Hematopoietic multipotent progenitor cell (in vitro differentiated cells): ENCODE results near the gene KLF1. TPM values are rescaled to one million over a fixed set of nuclear protein-coding genes. Genes with fewer than 3 reads are reported as not detected.
A peak's percentile ranks its signal among the peaks of the same experiment; 100 is the strongest.
"Not testable (repeated sequence)": the region's sequence is repeated elsewhere in the genome, so short reads cannot be mapped to it uniquely, and the experiment has no call there.

ENCODE experiments used
- DNase-seq, 3 donors: peaks; one replicate each; pipeline ENCODE4 v3.0.0-alpha.2; 2011 to 2015; ENCODE audit warnings: low read depth in 2 of 3, low spot score in 2 of 3
- total RNA-seq: library from RNA; depleted of rRNA; stranded (reverse); fragments of >200 nt; gene quantifications from one replicate; pipeline ENCODE4 v1.2.3, GENCODE V29; 2012

KLF1 gene
- total RNA-seq, 1 donor, result 71.4 TPM

DNA sequence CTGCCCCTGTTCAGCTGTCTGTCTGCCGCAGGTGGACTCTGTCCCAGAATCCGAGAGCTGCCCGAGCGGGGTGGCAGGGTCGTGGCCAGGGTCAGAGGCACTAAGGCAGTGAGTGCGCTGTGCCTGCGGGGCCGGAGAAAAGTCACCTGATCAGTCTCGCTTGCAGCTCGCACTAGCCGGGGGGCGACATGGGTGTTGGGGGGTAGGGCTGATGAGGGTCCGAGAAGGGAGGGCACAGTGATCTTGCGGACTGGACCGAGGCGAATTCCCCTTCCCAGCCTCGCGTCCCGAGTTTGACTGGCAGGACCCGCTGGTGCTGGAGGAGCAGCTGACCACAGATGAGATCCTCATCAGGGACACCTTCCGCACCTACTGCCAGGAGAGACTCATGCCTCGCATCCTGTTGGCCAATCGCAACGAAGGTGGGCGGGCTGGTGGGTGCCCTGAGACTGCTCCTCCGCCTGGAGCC is 4.6 kb upstream of the KLF1 start:
- DNase-seq, result no peak

DNA sequence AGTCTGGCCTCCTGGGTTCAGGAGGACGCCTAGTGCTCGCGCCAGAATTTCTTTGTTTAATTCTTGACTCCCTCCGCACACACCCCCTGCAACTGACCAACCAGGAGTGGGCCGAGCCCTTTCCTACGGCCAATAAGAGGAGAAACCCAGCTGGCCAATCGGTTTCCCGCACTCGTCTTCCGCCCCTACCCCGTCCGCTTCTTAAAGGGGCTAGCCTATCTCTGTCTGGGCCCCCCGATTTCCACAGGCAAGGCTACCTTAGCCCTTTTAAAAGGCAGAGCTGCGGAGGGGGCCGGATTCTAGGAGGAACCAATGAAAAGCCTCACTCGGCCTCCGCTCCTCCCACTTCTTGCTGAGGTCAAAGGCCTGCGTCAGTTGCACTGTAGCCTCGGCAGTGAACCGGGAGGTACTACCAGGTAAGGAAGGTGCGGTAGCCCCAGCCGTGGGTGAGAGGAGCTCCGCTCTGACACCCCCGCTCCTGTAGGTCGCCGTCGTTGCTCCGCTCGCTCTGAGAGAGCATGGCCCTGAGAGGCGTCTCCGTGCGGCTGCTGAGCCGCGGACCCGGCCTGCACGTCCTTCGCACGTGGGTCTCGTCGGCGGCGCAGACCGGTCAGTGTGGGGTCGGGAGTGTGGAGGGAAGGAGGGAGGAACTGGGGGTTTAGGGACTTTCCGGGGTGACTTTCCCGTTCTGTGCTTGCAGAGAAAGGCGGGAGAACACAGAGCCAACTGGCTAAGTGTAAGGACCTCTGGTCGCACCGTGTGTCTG is 4.0 kb upstream of the KLF1 start, which contains the start of gene GCDH:
Gene GCDH (plus strand): TSS at position 374 of the 766 bp plus-strand sequence. CDS start 145 bp downstream, at position 519.
- DNase-seq, result peak; percentile 88 to 100 (median 98)

DNA sequence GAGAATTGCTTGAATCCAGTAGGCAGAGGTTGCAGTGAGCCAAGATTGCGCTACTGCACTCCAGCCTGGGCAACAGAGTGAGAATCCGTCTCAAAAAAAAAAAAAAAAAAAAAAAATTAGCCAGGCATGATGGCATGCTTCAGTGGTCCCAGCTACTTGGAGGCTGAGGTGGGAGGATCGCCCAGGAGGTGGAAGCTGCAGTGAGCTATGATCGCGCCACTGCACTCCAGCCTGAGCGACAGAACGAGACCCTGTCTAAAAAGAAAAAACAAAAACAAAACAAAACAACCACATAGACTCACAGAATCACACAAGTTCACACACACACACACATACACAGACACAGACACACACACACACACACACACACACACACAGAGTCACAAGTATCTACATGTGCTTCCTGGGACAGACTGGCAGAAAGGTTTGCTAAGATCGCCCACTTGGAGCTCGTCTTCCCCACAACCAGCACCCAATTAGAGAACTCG is 3.3 kb upstream of the KLF1 start:
- not testable (repeated sequence) for DNase-seq

DNA sequence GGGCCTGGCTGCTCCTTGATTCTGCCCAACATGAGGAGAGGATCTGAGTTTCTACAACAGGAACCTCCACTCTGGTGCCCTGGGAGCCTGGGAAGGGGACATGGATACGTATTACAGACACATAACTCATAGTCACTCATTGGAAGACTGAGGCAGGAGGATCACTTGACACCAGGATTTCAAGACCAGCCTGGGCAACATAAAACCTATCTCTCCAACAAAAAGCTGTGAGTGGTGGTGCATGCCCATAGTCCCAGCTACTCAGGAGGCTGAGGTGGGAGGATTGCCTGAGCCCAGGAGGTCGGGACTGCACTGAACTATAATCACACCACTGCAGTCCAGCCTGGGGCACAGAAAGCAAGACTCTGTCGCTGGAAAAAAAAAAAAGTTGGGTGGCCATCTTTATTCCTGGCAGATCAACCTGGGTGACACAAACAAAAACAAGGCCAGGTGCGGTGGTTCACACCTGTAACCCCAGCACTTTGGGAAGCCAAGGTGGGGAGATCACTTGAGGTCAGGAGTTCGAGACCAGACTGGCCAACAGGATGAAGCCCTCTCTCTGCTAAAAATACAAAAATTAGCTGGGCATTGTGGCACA is 1.1 kb upstream of the KLF1 start:
- DNase-seq, result no peak

DNA sequence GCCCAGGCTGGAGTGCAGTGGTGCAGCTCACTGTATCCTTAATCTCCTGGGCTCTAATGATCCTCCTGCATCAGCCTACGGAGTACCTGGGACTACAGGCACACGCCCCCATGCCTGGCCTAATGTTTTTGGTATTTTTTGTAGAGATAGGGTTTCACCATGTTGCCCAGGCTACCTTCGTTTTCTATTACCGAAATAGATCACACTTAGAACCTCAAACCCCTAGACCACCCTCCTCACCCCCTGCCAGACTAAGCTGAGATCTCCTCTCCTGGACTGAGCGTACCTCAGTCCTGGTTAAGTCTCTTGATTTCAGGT is 391 bp downstream of the KLF1 start:
- DNase-seq, result no peak

DNA sequence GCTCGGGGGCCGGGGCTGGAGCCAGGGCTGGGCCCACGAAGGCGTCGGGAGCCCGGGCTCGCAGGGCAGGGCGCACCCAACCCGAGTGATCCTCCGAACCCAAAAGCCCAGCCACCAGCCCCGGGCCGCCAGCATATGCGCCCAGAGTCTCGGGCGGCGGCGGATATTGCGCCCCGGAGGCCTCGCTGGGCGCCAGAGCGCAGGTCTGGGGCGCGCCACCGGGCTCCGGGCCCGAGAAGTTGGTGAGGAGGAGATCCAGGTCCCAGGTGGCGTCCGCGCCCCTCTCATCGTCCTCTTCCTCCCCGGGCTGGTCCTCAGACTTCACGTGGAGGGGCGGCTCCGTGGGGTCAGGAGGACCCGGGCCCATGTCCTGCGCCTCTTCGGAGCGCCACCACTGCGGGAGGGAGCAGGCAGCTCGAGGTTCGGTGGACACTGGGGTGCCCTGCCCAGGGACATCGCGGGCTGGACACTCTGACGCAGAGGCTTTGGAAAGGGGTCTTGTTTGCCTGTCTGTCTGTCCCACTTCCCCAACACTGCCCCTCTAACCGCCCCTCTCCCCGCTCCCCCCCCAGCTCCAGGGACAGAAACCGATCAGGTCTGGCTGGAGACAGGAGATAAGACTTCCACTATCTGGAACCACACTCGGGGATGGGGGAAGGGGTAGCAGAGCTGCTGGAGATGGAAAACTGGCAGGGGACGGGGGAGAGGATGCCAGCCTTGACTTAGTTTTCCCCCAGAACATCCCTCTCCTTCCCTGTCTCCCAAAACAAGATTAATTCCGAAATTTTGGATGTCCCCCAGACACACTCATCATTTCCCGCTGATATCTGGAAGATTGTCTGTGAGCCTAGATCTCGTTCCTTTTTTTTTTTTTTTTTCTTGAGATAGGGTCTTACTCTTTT is 1.0 kb downstream of the KLF1 start:
- peak in 2 of 3 donors; percentile 39 to 61 for DNase-seq

DNA sequence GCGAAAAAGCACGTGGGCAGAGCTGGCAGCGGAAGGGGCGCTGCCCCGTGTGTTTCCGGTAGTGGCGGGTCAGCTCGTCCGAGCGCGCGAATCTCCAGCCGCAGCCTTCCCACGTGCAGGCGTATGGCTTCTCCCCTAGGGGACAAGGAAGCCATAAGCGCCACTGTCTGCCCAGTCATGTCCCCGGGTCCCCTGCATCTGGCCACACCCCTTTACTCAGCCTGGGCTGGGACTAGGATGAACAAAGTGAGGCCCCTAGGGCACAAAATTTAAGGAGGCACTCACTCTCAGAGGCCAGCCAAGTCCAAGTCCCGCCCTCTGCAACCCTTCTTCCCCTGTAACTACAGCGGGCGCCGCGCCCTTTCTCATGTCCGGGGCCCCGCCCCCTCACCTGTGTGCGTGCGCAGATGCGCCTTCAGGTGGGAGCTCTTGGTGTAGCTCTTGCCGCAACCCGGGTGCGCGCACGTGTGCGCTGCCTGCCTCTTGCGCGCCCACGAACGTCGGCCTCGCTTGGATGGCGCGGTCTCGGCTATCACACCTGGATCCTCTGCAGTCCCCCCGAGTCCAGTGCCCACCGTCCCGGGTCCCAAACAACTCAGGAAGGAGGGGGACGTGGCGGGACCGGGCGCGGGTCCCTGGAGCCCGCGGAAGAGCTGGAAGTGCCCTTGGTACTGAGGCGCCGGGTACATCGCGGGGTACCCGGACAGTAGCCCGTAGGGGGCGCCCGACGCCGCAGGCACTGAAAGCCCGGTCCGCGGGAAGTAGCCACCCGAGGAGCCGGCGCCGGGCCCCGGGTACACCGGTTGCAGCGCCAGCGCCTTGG is 1.9 kb downstream of the KLF1 start:
- peak; percentile 76 to 78 (median 78) for DNase-seq

DNA sequence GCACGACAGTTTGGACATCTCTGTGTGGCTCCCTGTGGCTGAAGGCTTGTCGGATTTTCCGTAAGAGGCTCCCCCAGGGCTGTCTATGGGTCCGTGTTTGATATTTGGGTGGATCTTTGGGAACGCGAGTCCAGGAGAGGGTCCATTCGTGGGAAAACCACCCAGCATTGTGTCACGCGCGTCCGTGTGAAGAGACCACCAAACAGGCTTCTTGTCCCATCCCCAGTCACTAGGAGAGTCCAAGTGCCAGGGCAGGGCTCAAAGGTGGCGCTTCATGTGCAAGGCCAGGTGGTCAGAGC is 2.4 kb downstream of the KLF1 start:
- no peak for DNase-seq

DNA sequence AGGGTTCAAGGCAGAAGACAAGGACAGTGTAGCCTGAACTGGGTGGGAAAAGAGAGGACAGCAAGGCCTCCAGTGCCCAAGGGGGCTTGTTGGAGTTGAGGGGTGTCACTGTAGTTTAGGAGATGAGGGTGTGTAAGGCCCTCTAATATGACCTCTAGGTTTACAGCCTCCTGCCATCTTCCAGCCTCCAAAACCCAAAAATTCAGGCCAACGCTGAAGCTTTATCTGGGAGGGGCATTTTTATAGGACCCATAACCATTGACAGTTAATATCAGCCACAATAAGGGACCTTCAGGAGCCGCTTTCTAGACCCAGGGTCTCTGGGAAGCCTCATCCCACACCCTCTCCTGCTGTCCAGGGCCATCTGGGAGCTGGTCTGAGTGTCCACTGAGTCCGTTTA is 2.8 kb downstream of the KLF1 start:
- DNase-seq, result no peak

DNA sequence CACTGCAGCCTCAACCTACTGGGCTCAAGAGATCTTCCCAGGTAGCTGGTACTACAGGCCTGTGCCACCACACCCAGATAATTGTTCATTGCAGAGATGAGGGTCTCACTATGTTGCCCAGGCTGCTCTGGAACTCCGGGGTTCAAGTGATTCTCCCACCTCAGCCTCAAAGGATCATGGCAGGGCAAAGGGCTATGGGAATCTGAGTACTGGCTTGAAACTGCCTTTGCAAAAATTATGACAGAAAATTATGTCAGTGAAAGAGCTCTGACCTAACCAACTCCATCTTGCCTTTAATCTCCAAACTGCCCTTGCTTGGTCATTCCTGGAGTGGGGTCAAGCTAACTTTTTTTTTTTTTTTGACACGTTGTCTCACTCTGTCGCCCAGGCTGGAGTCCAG is 4.4 kb downstream of the KLF1 start:
- no peak for DNase-seq

DNA sequence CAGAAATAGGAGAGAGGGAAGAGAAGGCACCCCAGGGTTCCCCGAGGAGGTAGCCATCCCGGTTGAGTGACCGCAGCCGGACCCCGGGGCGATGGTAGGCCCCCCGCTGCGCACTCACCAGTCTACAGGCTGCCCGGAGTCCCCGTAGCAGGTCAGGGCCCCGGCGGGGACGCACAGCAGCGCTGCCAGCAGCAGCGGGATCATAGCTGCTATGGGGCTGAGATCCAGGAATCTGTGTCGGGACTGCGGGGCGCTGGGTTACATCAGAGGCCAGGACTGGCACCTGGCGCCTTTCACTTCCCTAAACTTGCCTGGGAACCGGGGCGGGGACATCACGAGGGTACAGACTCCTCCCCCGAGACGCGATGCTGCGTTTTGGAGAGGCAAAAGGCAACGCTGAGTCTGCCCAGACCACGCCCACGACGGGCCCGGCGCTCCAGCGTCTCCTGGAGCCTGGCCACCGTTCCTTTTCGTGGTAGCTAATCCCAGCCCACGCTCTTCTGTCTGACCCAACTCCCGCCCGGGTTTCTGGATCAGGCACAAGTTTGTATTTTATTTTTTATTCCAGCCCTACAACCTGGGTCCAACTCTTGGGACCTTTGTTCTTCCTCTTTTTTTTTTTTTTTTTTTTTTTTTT is 5.7 kb downstream of the KLF1 start, which contains the start of gene DNASE2:
Gene DNASE2 (minus strand): TSS at position 278 of the 637 bp plus-strand sequence. CDS start 74 bp downstream, at position 204.
- DNase-seq, result peak; percentile 58 to 97 (median 95)

DNA sequence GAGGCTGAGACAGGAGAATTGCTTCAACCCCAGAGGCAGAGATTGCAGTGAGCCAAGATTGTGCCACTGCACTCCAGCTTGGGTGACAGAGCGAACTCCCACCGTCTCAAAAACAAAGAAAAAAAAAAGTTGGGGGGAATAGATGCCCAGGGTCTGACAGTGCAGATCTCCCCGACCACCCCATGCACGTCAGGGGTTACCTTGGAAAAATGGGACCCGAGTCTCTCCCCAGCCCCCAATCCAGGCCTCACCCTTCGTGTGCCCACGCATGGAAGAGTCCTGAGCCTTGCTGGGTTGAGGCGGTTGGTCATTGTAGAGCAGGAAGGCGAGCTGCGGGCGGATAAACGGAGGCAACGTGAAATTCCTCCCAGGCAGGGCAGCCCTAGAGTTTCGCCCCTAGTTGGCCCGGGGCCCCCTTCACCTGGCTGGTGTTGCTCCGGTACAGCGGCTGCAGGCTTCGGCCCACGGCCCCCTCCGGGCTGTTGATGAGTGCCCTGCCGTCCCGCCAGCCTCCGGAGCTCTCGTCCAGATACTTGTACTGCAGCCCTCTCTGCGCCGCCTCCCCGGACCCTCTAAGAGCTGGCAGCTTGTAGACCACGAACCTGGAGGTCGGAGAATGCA is 6.3 kb downstream of the KLF1 start:
- peak in 1 of 3 donors; percentile 17 for DNase-seq

DNA sequence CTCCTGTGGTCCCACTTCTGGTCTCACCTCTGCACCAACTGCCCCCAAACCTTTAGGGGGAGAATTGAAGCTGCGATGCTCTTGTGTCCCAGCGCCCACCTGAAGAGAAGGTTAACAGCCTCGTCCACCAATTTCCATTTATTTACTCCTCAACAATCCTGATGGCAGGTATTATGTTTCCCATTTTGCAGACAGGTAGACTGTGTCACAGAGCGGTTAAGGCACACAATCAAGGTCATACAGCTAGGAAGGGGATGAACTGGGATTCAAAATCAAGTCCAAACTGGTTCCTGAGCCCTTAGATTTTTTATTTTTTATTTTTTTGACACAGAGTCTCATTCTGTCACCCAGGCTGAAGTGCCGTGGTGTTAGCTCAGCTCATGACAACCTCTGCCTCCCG is 11.9 kb downstream of the KLF1 start:
- DNase-seq, result no peak

DNA sequence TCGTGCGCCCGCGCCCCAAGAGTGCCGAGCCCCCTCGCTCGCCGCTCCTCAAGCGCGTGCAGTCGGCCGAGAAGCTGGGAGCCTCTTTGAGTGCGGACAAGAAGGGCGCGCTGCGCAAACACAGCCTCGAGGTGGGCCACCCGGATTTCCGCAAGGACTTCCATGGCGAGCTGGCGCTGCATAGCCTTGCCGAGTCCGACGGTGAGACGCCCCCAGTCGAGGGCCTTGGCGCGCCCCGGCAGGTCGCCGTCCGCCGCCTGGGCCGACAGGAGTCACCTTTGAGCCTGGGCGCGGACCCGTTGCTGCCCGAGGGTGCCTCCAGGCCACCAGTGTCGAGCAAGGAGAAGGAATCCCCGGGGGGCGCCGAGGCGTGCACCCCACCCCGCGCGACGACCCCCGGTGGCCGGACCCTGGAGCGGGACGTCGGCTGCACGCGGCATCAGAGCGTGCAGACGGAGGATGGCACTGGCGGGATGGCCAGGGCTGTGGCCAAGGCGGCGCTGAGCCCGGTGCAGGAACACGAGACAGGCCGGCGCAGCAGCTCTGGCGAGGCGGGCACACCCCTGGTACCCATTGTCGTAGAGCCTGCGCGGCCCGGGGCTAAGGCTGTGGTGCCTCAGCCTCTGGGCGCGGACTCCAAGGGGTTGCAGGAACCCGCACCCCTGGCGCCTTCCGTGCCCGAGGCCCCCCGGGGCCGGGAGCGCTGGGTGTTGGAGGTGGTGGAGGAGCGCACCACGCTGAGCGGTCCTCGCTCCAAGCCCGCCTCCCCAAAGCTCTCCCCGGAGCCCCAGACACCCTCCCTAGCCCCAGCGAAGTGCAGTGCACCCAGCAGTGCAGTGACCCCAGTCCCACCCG is 12.9 kb downstream of the KLF1 start:
- no peak for DNase-seq

DNA sequence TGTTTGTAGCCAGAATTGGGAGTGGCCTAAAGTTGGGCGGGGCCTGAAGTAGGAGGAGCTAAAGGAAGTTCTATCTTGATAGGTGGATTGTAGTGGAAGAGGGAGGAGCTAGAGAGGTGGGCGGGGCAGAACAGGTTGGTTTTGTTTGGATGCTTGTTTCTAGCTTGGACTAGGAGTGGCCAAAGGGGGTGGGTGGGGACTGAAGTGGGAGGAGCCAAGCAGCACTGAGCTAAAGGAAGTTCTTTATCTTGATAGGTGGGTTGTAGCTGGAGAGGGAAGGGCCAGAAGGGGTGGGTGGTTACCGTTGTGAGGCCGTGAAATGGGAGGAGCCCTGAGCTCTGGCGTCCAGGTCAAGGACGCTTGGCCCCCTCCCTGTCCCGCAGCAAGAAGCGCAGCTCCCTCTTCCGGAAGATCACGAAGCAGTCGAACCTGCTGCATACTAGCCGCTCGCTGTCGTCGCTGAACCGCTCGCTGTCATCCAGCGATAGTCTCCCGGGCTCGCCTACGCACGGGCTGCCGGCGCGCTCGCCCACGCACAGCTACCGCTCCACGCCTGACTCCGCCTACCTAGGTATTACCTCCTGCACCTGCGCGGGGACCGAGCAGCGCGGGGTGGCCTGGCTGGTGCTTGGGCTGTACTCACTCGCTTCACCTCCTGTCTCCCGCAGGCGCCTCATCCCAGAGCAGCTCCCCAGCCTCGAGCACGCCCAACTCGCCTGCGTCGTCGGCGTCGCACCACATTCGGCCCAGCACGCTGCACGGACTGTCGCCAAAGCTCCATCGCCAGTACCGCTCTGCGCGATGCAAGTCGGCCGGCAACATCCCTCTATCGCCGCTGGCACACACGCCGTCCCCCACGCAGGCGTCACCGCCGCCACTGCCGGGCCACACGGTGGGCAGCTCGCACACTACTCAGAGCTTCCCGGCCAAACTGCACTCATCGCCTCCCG is 13.8 kb downstream of the KLF1 start:
- DNase-seq, result peak in 2 of 3 donors; percentile 81

DNA sequence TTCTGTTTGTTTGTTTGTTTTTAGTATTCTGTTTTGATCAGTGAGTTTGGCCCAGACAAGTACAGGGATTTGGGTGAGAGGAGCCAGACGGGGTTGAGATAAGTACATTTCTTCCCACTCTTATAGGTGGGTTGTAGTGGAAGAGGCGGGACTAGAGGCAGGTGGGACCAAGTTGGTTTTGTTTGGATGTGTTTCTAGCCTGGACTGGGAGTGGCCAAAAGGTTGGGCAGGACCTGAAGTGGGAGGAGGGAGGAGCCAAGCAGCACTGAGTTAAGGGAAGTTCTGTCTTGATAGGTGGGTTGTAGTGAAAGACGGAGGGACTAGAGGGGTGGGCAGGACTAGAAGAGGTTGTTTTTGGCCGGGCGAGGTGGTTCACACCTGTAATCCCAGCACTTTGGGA is 14.7 kb downstream of the KLF1 start:
- no peak for DNase-seq

DNA sequence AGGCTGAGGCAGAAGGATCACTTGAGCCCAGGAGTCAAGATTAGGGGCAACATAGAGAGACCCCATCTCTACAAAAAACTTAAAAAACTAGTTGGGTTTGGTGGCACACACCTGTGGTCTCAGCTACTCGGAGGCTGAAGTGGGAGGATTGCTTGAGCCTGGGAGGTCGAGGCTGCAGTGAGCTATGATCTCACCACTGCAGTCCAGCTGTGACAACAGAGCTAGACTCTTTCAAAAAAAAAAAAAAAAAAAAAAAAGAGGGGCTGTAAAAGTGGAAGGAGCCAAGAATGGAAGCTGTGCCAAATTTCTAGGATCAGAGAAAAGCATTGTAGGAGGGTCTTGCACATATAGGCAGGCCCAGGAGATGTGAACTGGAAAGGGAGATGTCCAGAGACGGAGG is 15.3 kb downstream of the KLF1 start:
- no peak for DNase-seq
